HG03097 (cell line): ENCODE measurements around the gene MORC3.
"Not testable (repeated sequence)": the region's sequence is repeated elsewhere in the genome, so short reads cannot be mapped to it uniquely, and the experiment has no call there.

Source experiments
- ATAC-seq: cut with Tn5 transposase; IDR thresholded peaks from one replicate; pipeline ENCODE4 v1.9.1; 2021; ENCODE audit not compliant: unreplicated experiment, low FRiP score

MORC3 gene

GRCh38 chr21:36381841-36382589 is 62.0 kb downstream of the MORC3 start:
- ATAC-seq, result no peak

DNA sequence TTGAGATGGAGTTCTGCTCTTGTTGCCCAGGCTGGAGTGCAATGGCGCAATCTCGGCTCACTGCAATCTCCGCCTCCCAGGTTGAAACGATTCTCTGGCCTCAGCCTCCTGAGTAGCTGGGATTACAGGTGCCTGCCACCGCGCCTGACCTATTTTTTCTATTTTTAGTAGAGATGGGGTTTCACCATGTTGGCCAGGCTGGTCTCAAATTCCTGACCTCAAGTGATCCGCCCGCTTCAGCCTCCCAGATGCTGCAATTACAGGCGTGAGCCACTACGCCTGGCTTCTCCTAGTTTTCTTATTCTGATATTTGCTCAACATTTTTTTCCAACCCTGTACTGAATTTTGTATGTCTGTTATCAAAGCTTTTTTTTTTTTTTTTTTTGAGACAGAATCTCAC is 62.7 kb downstream of the MORC3 start:
- ATAC-seq, result not testable (repeated sequence)

GRCh38 chr21:36384885-36385232 is 64.9 kb downstream of the MORC3 start:
- ATAC-seq, result no peak

DNA sequence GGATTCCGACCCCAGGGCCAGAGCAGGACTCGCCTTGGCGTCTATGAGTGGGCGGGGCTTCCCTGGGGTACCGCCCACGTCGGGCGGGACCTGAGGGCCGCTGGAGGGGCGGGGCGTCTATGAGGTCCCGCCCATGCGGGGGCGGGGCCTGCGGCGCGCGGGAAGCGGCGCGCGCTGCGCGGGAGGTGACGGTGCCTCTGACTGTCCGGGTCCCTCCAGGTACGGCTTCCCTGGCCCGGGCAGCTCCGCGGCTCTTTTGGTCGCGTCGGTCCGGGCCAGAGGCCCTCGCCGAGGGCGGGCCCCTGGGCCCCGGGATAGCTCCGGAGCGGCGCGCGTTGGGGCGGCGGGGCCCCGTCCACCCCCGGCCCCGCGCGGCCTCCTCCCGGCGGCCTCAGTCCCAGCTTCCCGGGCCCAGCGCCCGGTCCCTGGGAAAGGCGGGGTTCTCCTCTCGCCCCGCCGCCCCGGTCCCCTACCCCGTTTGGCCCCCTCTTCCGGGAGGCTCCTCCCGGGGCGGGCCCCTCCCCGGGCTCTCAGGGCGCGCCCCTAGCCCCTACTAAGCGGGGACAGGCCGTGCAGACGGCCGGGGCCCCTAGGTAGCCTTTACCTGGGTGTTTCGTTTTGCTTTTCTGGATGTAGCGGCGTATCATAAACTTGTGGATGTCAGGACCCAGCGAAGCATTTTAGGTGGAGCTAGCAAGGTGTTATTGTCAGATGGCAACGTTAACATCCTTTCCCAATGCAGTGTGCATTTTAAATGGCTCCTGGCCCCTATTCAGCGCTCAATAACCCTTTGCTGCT is 65.4 kb downstream of the MORC3 start, which contains the start of gene CHAF1B:
Gene CHAF1B (plus strand): TSS at position 160 of the 798 bp plus-strand sequence. CDS start 745 bp downstream, outside the sequence.
- ATAC-seq, result peak; percentile 87

DNA sequence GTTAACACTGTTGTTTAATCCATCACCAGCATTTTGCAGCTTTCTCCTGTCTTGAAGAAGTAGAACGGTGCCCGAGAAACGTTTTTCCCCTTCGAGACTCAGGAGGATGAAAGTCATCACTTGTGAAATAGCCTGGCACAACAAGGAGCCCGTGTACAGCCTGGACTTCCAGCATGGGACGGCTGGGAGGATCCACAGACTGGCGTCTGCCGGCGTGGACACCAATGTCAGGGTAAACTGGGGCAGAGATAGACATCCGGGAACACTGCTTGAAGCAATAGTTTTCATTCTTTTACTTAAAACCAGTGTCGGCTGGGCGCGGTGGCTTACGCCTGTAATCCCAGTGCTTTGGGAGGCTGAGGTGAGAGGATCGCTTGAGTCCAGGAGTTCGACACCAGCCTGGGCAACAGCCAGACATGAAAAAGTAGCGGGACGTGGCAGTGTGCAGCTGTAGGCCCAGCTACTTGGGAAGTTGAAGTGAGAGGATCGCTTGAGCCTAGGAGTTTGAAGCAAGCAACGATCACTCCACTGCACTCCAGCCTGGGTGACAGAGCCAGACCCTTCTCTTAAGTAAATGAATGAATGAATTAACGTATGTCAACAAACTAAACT is 66.1 kb downstream of the MORC3 start:
- ATAC-seq, result no peak

GRCh38 chr21:36388096-36388495 is 68.1 kb downstream of the MORC3 start:
- ATAC-seq, result no peak

- ATAC-seq, result no peak
These were observed 68.8 kb downstream of the MORC3 start for GRCh38 chr21:36388835-36389234.

- not testable (repeated sequence) for ATAC-seq
These were observed 71.7 kb downstream of the MORC3 start for GRCh38 chr21:36391649-36392048.

DNA sequence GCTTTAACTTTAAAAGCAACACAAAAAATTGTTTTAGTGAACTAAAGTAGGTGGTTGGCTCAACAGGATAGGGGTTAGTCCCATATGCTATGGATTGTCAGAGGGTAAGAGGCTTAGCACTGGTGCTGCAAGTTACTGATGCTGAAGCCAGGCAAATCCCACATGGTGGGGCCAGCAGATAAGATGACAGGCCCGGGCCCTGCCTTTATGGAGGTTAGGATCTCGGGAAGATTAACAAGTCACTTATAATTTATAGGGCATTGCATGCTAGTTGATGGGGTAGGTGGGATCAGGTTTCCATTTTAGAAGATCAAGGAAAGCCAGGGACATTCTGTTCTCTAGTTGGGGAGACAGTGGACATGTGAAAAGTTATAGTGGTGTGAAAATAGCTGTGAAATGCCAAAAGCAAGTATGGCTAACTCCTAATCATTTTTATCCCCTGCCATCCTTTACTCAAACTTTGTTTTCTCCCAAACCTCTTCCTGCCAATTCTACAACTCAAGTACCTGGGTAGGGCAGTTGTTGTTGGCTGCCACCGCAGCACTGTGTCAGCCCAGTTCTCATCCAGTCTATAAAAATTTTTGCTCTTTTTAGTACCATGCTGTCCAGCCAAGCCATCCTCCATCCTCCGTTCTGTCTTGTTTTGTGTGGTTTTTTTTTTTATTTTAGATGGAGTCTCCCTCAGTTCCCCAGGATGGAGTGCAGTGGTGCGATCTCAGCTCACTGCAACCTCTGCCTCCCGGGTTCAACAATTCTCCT is 75.5 kb downstream of the MORC3 start:
- no peak for ATAC-seq

DNA sequence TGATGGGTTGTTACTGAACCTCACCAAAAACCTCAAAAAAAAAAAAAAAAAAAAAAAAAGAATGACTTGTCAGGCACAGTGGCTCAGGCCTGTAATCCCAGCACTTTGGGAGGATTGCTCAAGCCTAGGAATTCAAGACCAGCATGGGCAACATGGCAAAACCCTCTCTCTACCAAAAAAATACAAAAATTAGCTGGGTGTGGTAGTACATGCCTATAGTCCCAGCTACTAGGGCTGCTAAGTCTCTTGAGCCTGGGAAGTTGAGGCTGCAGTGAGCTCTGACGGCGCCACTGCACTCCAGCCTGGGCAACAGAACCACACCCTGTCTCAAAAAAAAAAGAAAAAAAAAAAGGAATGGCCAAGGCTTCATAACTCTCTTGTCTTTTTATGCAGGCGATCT is 76.3 kb downstream of the MORC3 start:
- ATAC-seq, result no peak

DNA sequence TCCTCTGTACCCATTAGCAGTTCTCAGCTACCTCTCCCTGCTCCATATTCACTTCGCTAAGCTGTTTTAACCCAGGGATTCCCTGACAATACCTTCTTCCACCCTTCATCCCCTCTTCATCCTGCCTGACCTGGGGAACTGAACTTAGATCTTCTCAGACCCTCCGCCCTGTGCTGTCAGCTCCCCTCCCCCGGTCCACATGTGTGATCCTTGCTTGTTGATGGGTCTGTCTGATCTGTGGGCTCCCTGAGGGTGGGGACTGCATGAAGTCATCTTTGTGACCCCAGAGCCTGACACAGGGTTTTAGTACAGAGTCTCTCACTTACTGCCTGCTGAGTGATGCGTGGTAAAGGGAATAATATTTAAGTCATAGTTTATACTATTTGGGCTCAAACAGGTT is 77.0 kb downstream of the MORC3 start:
- ATAC-seq, result no peak

DNA sequence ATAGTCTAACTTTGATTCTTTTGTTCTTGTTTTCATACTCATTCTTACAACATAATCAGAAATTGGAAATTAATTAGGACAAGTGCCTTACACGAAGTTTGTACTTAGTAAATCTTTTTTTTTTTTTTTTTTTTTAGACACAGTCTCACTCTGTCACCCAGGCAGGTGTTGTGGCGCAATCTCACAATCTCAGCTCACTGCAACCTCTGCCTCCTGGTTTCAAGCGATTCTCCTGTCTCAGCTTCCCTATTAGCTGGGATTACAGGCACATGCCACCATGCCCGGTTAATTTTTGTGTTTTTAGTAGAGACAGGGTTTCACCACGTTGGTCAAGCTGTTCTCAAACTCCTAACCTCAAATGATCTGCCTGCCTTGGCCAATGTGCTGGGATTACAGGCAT is 77.6 kb downstream of the MORC3 start:
- ATAC-seq, result no peak

GRCh38 chr21:36399736-36400135 is 79.7 kb downstream of the MORC3 start:
- not testable (repeated sequence) for ATAC-seq

DNA sequence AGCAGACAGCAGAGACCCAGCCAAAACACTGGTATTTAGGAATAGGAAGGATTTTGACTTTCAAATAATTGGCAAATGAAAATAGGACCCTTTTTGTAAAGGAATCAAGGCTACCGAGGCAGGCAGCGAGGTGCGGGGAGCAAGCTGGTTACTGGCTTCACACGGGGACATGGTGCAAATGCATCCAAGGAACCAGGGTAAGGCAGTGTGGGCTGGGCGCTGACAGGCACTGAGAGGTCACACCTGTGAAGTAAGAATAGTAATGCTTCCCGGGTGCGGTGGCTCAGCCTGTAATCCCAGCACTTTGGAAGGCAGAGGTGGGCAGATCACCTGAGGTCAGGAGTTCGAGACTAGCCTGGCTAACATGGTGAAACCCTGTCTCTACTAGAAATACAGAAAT is 80.7 kb downstream of the MORC3 start:
- ATAC-seq, result no peak

DNA sequence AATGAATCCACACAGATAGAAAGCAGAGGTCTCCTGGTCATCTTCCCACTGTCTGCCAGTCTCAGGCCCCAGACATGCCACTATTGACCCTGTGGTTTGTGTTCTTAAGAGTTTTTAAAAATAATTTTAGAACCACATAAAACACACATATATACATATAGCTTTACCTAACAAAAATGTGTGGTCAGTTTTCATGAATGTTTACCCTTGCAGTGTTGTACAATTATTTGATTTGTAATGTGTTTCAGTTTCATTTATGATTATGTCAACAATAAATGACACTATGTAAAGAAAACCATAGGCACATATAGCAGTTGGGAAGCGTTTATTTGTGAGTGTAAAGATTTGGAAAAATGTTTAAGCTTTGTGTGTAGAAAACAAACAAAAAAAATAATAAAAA is 82.3 kb downstream of the MORC3 start:
- no peak for ATAC-seq

- no peak for ATAC-seq
These were observed 83.7 kb downstream of the MORC3 start for GRCh38 chr21:36403713-36404112.

GRCh38 chr21:36408568-36408967 is 88.6 kb downstream of the MORC3 start:
- ATAC-seq, result no peak

DNA sequence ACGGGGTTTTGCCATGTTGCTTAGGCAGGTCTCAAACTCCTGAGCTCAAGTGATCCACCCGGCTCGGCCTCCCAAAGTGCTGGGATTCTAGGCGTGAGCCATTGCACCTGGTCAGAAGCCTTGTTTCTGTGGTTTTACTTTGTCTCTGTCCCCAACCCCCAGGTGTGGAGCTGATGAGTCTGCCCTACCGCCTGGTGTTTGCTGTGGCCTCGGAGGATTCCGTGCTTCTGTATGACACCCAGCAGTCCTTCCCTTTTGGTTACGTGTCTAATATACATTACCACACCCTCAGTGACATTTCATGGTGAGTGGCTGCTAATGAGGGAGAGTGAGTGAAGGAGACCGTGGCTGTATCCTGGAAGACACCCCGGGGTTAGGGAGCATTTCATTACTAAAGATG is 91.3 kb downstream of the MORC3 start:
- no peak for ATAC-seq

DNA sequence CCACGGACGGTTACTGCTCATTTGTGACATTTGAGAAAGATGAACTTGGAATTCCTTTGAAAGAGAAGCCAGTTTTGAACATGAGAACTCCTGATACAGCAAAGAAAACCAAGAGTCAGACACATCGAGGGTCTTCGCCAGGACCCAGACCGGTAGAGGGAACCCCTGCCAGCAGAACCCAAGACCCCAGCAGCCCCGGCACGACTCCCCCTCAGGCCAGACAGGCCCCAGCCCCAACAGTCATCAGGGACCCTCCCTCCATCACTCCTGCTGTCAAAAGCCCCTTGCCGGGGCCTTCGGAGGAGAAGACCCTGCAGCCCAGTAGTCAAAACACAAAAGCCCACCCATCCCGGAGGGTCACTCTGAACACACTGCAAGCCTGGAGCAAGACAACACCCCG is 92.9 kb downstream of the MORC3 start:
- ATAC-seq, result no peak

DNA sequence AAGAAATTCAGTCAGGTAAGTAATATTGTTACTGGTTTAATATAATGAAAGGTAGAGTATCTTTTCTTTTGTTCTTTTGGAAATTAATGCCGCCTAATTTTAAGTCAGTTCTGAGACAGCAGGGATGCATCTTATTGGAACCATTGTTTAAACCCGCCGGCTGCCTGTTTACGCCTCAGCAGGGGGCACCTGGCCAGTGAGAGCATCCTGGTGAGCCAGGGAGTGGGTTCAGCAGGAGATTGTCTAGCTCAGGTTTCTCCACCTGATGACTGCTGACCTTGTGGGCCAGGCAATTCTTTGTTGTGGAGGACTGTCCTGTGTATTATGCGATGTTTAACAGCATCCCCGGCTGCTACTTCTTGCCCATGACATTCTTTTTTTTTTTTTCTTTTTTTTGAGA is 95.4 kb downstream of the MORC3 start:
- no peak for ATAC-seq

GRCh38 chr21:36419241-36419640 is 99.2 kb downstream of the MORC3 start:
- ATAC-seq, result no peak
